ENCODE measurements around the gene KHDRBS2. TPM values are rescaled to one million over a fixed set of nuclear protein-coding genes. Genes with fewer than 3 reads are reported as not detected.

The KHDRBS2 gene
- total and polyA plus RNA-seq, 2 of the 4 experiments (the other 2 are of a cell fraction) = not detected

- POLR2A ChIA-PET (ENCODE audit: unreplicated experiment) = no interaction called here
- dilution Hi-C loops (cut with HindIII; ENCODE audit: low sequenced_read_pairs, unreplicated experiment) = no loop called here
- WGBS, 2 experiments (ENCODE audit: extremely low coverage in 2 of 2, insufficient read length in 1 of 2) = no CpG with 5 or more reads among the region's 2 CpGs
Observed at GRCh38 chr6:62288562-62288961, 2.5 kb upstream of the KHDRBS2 start.

More at GRCh38 chr6:62288562-62288961, 2.5 kb upstream of the KHDRBS2 start:
- H3K4ac ChIP-seq (ENCODE audit: low read depth, low read length) = no peak overlapping the region
- H3K23ac ChIP-seq (ENCODE audit: low read depth, low read length) = no peak overlapping the region
- H2BK15ac ChIP-seq (ENCODE audit: low read depth, low read length) = no peak overlapping the region
- no peak overlapping the region for H3K14ac ChIP-seq (replicated peaks; ENCODE audit: low read depth, low read length)
- no peaks in the 10 kb centered on the region for H3K9me1 ChIP-seq (ENCODE audit: insufficient read depth, low read length)
- H3K56ac ChIP-seq (ENCODE audit: extremely low read depth, insufficient read depth, low read length) = no peak overlapping the region
- H3K9ac ChIP-seq (ENCODE audit: low read depth, low read length) = no peak overlapping the region
- no peak overlapping the region for H2BK20ac ChIP-seq (ENCODE audit: low read depth, low read length)
- in situ Hi-C loops (cut with MboI; ENCODE audit: low sequenced_read_pairs) = no loop called here
- no peak for DNase-seq
- no peak for ATAC-seq (ENCODE audit: low read depth)
- H3K18ac ChIP-seq (ENCODE audit: low read depth, low read length) = no peak overlapping the region
- H2AK5ac ChIP-seq (ENCODE audit: low read depth, low read length) = no peak overlapping the region
- no peak overlapping the region for H4K8ac ChIP-seq (ENCODE audit: low read depth in 2 of 2, low read length in 2 of 2)
- H3K9me3 ChIP-seq (ENCODE audit: control insufficient read depth, insufficient read depth, low read length) = no peaks in the 10 kb centered on the region
- H3K36me3 ChIP-seq (ENCODE audit: control insufficient read depth, insufficient read depth, low read length) = no peaks in the 10 kb centered on the region
- H4K5ac ChIP-seq (ENCODE audit: low read depth, low read length) = no peak overlapping the region
- no peaks in the 10 kb centered on the region for H3K79me1 ChIP-seq (ENCODE audit: low read depth in 1 of 2, low read length in 2 of 2)
- no peaks in the 10 kb centered on the region for H4K20me1 ChIP-seq (ENCODE audit: insufficient read depth, low read length)
- CTCF ChIA-PET = no interaction called here
- no peaks in the 10 kb centered on the region for H3K27me3 ChIP-seq (ENCODE audit: control insufficient read depth, insufficient read depth, low read length)
- no peak for TF ChIP-seq CEBPB (IDR thresholded peaks at IDR 0.05; ENCODE audit: low read depth, low read length)
- no peak for TF ChIP-seq POLR2A (IDR thresholded peaks at IDR 0.05; ENCODE audit: low read depth, low read length)
- no peak for TF ChIP-seq NFE2L2 (IDR thresholded peaks at IDR 0.05; ENCODE audit: low read depth, low read length)
- no peak overlapping the region for H2AFZ ChIP-seq (replicated peaks; ENCODE audit: low read length, poor library complexity)
- H3K4me3 ChIP-seq (ENCODE audit: insufficient read depth, low read depth, low read length) = no peak overlapping the region
- no TSS peak for BruUV-seq (replicated peaks)
- no peak overlapping the region for H2BK120ac ChIP-seq (ENCODE audit: low read depth, low read length)
- no peak overlapping the region for H2AK9ac ChIP-seq (replicated peaks; ENCODE audit: low read depth, low read length, poor library complexity)
- H4K91ac ChIP-seq (ENCODE audit: insufficient read depth, low read depth, low read length) = no peak overlapping the region
- H3K4me1 ChIP-seq (ENCODE audit: control insufficient read depth, insufficient read depth, low read length) = no peaks in the 10 kb centered on the region
- no peak overlapping the region for H2BK5ac ChIP-seq (ENCODE audit: low read depth, low read length, poor library complexity, severe bottlenecking)
- H3K27ac ChIP-seq (ENCODE audit: insufficient read depth, low read length) = no peak overlapping the region
- H3K4me2 ChIP-seq (ENCODE audit: low read depth, low read length) = no peak overlapping the region
- intact Hi-C loops (cut with micrococcal nuclease) = no loop called here

All from IMR-90 (cell line).